PC-3 (cell line): ENCODE measurements around the gene SRD5A3. TPM values are rescaled to one million over a fixed set of nuclear protein-coding genes. Genes with fewer than 3 reads are reported as not detected.

Experiments
- ATAC-seq: fragments of 200-7000 bp; cut with Tn5 transposase; 2 replicates; pipeline ENCODE4 v1.9.1; 2020; ENCODE audit warnings: mild to moderate bottlenecking, moderate library complexity
- Bru-seq: library from RNA; stranded (reverse); fragments of 400-500 nt; gene quantifications from one replicate; lab custom pipeline; 2021; lab: Mats Ljungman, UMichigan
- BruChase-seq, 2 experiments: library from RNA; stranded (reverse); fragments of 400-500 nt; gene quantifications; one replicate each; lab custom pipeline; 2021; lab: Mats Ljungman, UMichigan
- BruUV-seq: library from RNA; stranded (reverse); fragments of 400-500 nt; replicated peaks from 2 replicates; lab custom pipeline; 2021; lab: Mats Ljungman, UMichigan
- CTCF ChIA-PET: fragments of 300-600 bp; sonication (Branson Sonifier 250); formaldehyde crosslinking; loops from one replicate; lab custom pipeline; 2022; ENCODE audit warnings: antibody characterized with exemption; lab: Charles Lee
- POLR2A ChIA-PET: fragments of 300-600 bp; sonication (Branson Sonifier 250); formaldehyde crosslinking; loops from one replicate; lab custom pipeline; 2022; ENCODE audit warnings: antibody characterized with exemption; ENCODE audit not compliant: unreplicated experiment; lab: Charles Lee
- DNase-seq: peaks from one replicate; pipeline ENCODE4 v3.0.0-alpha.2; 2015
- H2AFZ ChIP-seq: fragments of 300-600 bp; sonication (generic); 2 replicates; pipeline ENCODE4 v1.6.0; 2016; ENCODE audit warnings: antibody characterized with exemption, low read length
- H3F3A ChIP-seq: fragments of 300-600 bp; sonication (generic); one replicate; pipeline ENCODE4 v1.6.0; 2017; ENCODE audit warnings: antibody characterized with exemption, low read length, control low read depth, mild to moderate bottlenecking; ENCODE audit not compliant: unreplicated experiment
- H3K27ac ChIP-seq: fragments of 300-600 bp; sonication (generic); 2 replicates; pipeline ENCODE4 v1.5.1; 2016; ENCODE audit warnings: mild to moderate bottlenecking, low read length
- H3K27me3 ChIP-seq: fragments of 300-600 bp; sonication (generic); 2 replicates; pipeline ENCODE4 v1.6.1; 2016; ENCODE audit warnings: low read length, mixed read lengths
- H3K36me3 ChIP-seq: fragments of 300-600 bp; sonication (generic); 2 replicates; pipeline ENCODE4 v1.6.1; 2016; ENCODE audit warnings: low read depth, mixed run types, low read length, mixed read lengths
- H3K4me1 ChIP-seq: fragments of 300-600 bp; sonication (generic); 2 replicates; pipeline ENCODE4 v1.5.1; 2016; ENCODE audit warnings: low read length; ENCODE audit not compliant: insufficient read depth
- H3K4me2 ChIP-seq: fragments of 300-600 bp; sonication (generic); 2 replicates; pipeline ENCODE4 v1.6.0; 2016; ENCODE audit warnings: low read length
- H3K4me3 ChIP-seq: fragments of 300-600 bp; sonication (generic); 2 replicates; pipeline ENCODE4 v1.5.1; 2016; ENCODE audit warnings: mild to moderate bottlenecking, low read length, mixed read lengths
- H3K79me2 ChIP-seq: fragments of 300-600 bp; sonication (generic); 2 replicates; pipeline ENCODE4 v1.6.1; 2017; ENCODE audit warnings: low read length, mixed read lengths
- H3K9ac ChIP-seq: fragments of 300-600 bp; sonication (generic); 2 replicates; pipeline ENCODE4 v1.6.0; 2016; ENCODE audit warnings: mild to moderate bottlenecking, low read length
- H3K9me2 ChIP-seq: fragments of 300-600 bp; sonication (generic); replicated peaks from 2 replicates; pipeline ENCODE4 v1.6.1; 2016; ENCODE audit warnings: mixed run types, low read length, mixed read lengths
- H3K9me3 ChIP-seq: fragments of 300-600 bp; sonication (generic); 2 replicates; pipeline ENCODE4 v1.6.1; 2016; ENCODE audit warnings: low read length, mixed read lengths
- H4K20me1 ChIP-seq: fragments of 300-600 bp; sonication (generic); 2 replicates; pipeline ENCODE4 v1.6.1; 2016; ENCODE audit warnings: low read length, mixed read lengths
- EZH2 ChIP-seq: fragments of 300-600 bp; sonication (generic); IDR thresholded peaks from one replicate; pipeline ENCODE4 v1.6.1; 2017; ENCODE audit warnings: antibody characterized with exemption, mild to moderate bottlenecking, low read length; ENCODE audit not compliant: unreplicated experiment
- EZH2phosphoT487 ChIP-seq: fragments of 300-600 bp; sonication (generic); IDR thresholded peaks from 2 replicates; pipeline ENCODE4 v1.6.1; 2018; ENCODE audit warnings: mild to moderate bottlenecking, antibody characterized with exemption, low read length, borderline replicate concordance
- intact Hi-C: fragments of 100-400 bp; cut with micrococcal nuclease; formaldehyde crosslinking; loops from 2 replicates; pipeline ENCODE4 v1.9.0; 2023
- long read RNA-seq: library from polyadenylated mRNA; unstranded; transcript quantifications from one replicate; pipeline ENCODE4 v2.0.0, GENCODE V29; 2021; ENCODE audit not compliant: unreplicated experiment
- total RNA-seq: library from RNA; depleted of rRNA; stranded (reverse); fragments of >200 nt; gene quantifications from 2 replicates; pipeline ENCODE4 v1.2.3, GENCODE V29; 2014; rRNA removed
- TF ChIP-seq, protein P1 (sequence below): fragments of 300-600 bp; sonication (generic); conservative IDR thresholded peaks from 2 replicates; pipeline ENCODE4 v1.5.1; 2017; ENCODE audit warnings: antibody characterized with exemption, low read depth, mild to moderate bottlenecking, low read length

SRD5A3 gene
- total RNA-seq (15.2 and 24.0 TPM in 2 replicates), Bru-seq, nascent RNA (percentile 61 among the genes with signal in this experiment), BruChase-seq, experiment 1, labeled RNA remaining after a 6-hour chase (percentile 53 among the genes with signal in this experiment), BruChase-seq, experiment 2, labeled RNA remaining after a 2-hour chase (percentile 54 among the genes with signal in this experiment)
- long read RNA-seq, full-length matches to known transcripts = 41 of 56 reads
- long read RNA-seq, partial matches to known transcripts = 5 of 56 reads
- long read RNA-seq, other reads (novel, unspliced or antisense) = 10 of 56 reads

DNA sequence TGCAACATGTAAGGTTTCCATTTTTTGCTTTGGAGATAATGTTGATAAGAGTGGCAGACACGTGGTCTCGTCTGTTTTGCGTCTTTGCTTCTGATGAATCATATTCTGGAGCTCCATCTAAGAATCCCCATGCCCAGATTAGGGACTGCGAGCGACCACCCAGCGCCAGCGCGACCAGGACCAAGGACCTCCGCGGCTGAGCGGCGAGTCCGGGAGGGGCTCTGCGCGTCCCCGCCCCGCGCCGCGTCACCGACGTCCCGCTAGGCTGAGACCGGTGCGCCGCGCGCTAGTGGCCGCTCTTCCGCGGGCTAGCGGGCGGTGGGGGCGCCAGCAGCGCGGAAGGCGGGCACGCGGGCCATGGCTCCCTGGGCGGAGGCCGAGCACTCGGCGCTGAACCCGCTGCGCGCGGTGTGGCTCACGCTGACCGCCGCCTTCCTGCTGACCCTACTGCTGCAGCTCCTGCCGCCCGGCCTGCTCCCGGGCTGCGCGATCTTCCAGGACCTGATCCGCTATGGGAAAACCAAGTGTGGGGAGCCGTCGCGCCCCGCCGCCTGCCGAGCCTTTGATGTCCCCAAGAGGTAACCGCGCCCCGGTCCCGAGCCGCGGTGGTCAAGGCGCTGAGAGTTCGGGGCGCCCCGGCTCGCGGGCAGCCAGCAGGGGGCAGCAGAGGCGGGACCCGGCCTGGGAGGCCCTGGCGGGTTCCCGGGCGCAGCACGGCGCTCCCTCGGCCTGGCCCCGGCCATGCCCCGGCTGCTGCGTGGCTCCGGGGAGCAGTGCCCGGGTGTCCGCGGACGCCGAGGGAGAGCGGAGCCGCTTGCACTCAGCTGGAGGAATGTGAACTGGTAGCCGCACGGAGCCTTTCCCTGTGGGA is at the start of gene SRD5A3:
SRD5A3 (plus strand) TSS at position 263 of the 871 bp plus-strand sequence; CDS start at position 358, 95 bp downstream.
- POLR2A ChIA-PET = interaction anchor here (0.6 to 0.9 kb wide), 5 partner anchors 17 to 659 kb away, joined by 3 to 5 read pairs (median 3); partner anchors contain the start of gene TMEM165
- BruUV-seq = no TSS peak
- H3K4me1 ChIP-seq = peaks cover 49% of the 10 kb centered on the region

DNA sequence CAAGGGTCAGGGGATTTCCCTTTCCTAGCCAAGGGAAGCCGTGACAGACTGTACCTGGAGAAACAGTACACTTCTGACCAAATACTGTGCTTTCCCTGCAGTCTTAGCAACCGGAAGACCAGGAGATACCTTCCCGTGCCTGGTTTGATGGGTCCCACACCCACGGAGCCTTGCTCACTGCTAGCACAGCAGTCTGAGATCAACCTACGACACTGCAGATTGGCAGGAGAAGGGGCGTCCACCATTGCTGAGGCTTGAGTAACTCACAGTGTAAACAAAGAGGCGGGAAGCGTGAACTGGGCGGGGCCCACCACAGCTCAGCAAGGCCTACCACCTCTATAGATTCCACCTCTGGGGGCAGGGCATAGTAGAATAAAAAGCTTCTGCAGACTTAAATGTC is 48.7 kb upstream of the SRD5A3 start:
- Histone ChIP-seq H3K36me3 (no peaks in the 10 kb centered on the region), H3K27ac (peak overlapping the region; percentile 44), H3K27me3 (no peaks in the 10 kb centered on the region), H3K9ac (no peak overlapping the region), H3K4me1 (peaks cover 11% of the 10 kb centered on the region), H3K9me2 (no peaks in the 10 kb centered on the region), H3K4me3 (no peak overlapping the region), H3K4me2 (peak overlapping the region; percentile 42; the same call in 1 of the 2 replicates), H3F3A (no peaks in the 10 kb centered on the region), H2AFZ (peak overlapping the region; percentile 61), H4K20me1 (no peaks in the 10 kb centered on the region), H3K9me3 (no peaks in the 10 kb centered on the region), H3K79me2 (no peaks in the 10 kb centered on the region)
- TF ChIP-seq, protein P1, sequence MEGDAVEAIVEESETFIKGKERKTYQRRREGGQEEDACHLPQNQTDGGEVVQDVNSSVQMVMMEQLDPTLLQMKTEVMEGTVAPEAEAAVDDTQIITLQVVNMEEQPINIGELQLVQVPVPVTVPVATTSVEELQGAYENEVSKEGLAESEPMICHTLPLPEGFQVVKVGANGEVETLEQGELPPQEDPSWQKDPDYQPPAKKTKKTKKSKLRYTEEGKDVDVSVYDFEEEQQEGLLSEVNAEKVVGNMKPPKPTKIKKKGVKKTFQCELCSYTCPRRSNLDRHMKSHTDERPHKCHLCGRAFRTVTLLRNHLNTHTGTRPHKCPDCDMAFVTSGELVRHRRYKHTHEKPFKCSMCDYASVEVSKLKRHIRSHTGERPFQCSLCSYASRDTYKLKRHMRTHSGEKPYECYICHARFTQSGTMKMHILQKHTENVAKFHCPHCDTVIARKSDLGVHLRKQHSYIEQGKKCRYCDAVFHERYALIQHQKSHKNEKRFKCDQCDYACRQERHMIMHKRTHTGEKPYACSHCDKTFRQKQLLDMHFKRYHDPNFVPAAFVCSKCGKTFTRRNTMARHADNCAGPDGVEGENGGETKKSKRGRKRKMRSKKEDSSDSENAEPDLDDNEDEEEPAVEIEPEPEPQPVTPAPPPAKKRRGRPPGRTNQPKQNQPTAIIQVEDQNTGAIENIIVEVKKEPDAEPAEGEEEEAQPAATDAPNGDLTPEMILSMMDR = no peak
- TF ChIP-seq EZH2phosphoT487 (no peak), EZH2 (no peak)
- POLR2A ChIA-PET = no interaction called here
- DNase-seq (peak; percentile 87), ATAC-seq (peak; percentile 97)
- intact Hi-C loops = no loop called here
- BruUV-seq = no TSS peak
- CTCF ChIA-PET = no interaction called here

More for the DNA sequence above, at the start of gene SRD5A3:
- H3K4me2 ChIP-seq = peak within 1 kb of the TSS; percentile 96
- peak within 1 kb of the TSS; percentile 88 for H3K9ac ChIP-seq
- H3K27me3 ChIP-seq = no peaks in the 10 kb centered on the region
- peak within 1 kb of the TSS; percentile 76 for H2AFZ ChIP-seq
- DNase-seq (peak; percentile 90), ATAC-seq (peak; percentile 84)
- H4K20me1 ChIP-seq = no peaks in the 10 kb centered on the region
- intact Hi-C loops = loop anchor here (1.0 to 5.0 kb wide), 5 partner anchors 20 to 521 kb away; no protein-coding TSS in a partner anchor
- peaks cover 25% of the 10 kb centered on the region; the same call in 1 of the 2 replicates for H3K79me2 ChIP-seq
- TF ChIP-seq EZH2phosphoT487 (peak; percentile 49; the same call in 1 of the 2 replicates), EZH2 (no peak)
- TF ChIP-seq, protein P1 = peak; percentile 96
- H3K36me3 ChIP-seq = no peaks in the 10 kb centered on the region
- no peaks in the 10 kb centered on the region for H3K9me2 ChIP-seq
- no peaks in the 10 kb centered on the region for H3F3A ChIP-seq
- H3K9me3 ChIP-seq = no peaks in the 10 kb centered on the region
- CTCF ChIA-PET = interaction anchor here (0.6 to 2.5 kb wide), 11 partner anchors 10 to 375 kb away, joined by 3 to 9 read pairs (median 4); partner anchors contain the start of genes CLOCK and TMEM165
- peak within 1 kb of the TSS; percentile 81 for H3K27ac ChIP-seq
- H3K4me3 ChIP-seq = peak within 1 kb of the TSS; percentile 86
